HG02981 (cell line): ENCODE results near the gene KCNN3.
"Not testable (repeated sequence)": the region's sequence is repeated elsewhere in the genome, so short reads cannot be mapped to it uniquely, and the experiment has no call there.

Source experiments
- ATAC-seq: cut with Tn5 transposase; IDR thresholded peaks from one replicate; pipeline ENCODE4 v1.9.1; 2021; ENCODE audit warnings: mild to moderate bottlenecking, moderate library complexity; ENCODE audit not compliant: unreplicated experiment

Gene KCNN3

GRCh38 chr1:154712166-154712810 is 157.8 kb downstream of the KCNN3 start:
- no peak for ATAC-seq

GRCh38 chr1:154711416-154711815 is 158.7 kb downstream of the KCNN3 start:
- ATAC-seq = no peak

- no peak for ATAC-seq
Observed at GRCh38 chr1:154710106-154710505, 160.0 kb downstream of the KCNN3 start.

GRCh38 chr1:154707901-154708463 is 162.1 kb downstream of the KCNN3 start:
- no peak for ATAC-seq

- ATAC-seq = no peak
Observed at GRCh38 chr1:154706851-154707250, 163.2 kb downstream of the KCNN3 start.

GRCh38 chr1:154705544-154705943 is 164.5 kb downstream of the KCNN3 start:
- no peak for ATAC-seq

GRCh38 chr1:154703170-154703569 is 166.9 kb downstream of the KCNN3 start:
- ATAC-seq = no peak

- no peak for ATAC-seq
Observed at GRCh38 chr1:154698320-154699096, 171.6 kb downstream of the KCNN3 start.

GRCh38 chr1:154697710-154698109 is 172.4 kb downstream of the KCNN3 start:
- ATAC-seq = no peak

- ATAC-seq = no peak
Observed at GRCh38 chr1:154696456-154696855, 173.6 kb downstream of the KCNN3 start.

GRCh38 chr1:154695985-154696384 is 174.1 kb downstream of the KCNN3 start:
- ATAC-seq = no peak

- ATAC-seq = no peak
Observed at GRCh38 chr1:154694995-154695394, 175.1 kb downstream of the KCNN3 start.

GRCh38 chr1:154689083-154689482 is 181.0 kb downstream of the KCNN3 start:
- no peak for ATAC-seq

- ATAC-seq = no peak
Observed at GRCh38 chr1:154686507-154686906, 183.6 kb downstream of the KCNN3 start.

- no peak for ATAC-seq
Observed at GRCh38 chr1:154683820-154684219, 186.3 kb downstream of the KCNN3 start.

- no peak for ATAC-seq
Observed at GRCh38 chr1:154682254-154682653, 187.8 kb downstream of the KCNN3 start.

- not testable (repeated sequence) for ATAC-seq
Observed at GRCh38 chr1:154677844-154678243, 192.2 kb downstream of the KCNN3 start.

- ATAC-seq = not testable (repeated sequence)
Observed at GRCh38 chr1:154676847-154677246, 193.2 kb downstream of the KCNN3 start.

- not testable (repeated sequence) for ATAC-seq
Observed at GRCh38 chr1:154674456-154674855, 195.6 kb downstream of the KCNN3 start.

- not testable (repeated sequence) for ATAC-seq
Observed at GRCh38 chr1:154672245-154672644, 197.8 kb downstream of the KCNN3 start.

GRCh38 chr1:154671412-154671811 is 198.7 kb downstream of the KCNN3 start:
- not testable (repeated sequence) for ATAC-seq
